Endodermal cell (in vitro differentiated cells): ENCODE data around the gene SLAMF1. TPM values are rescaled to one million over a fixed set of nuclear protein-coding genes. Genes with fewer than 3 reads are reported as not detected.
A peak's percentile ranks its signal among the peaks of the same experiment; 100 is the strongest.

ENCODE experiments used
- DNase-seq: peaks from one replicate; pipeline ENCODE4 v3.0.0-alpha.2; 2017
- H3K27ac ChIP-seq: 2 replicates; pipeline ENCODE4 v1.5.1; 2013; ENCODE audit warnings: mild to moderate bottlenecking, low read depth, low read length, moderate library complexity
- H3K27me3 ChIP-seq: 2 replicates; pipeline ENCODE4 v1.6.1; 2013; ENCODE audit warnings: mild to moderate bottlenecking, low read length, moderate library complexity; ENCODE audit not compliant: insufficient read depth, control insufficient read depth, poor library complexity, severe bottlenecking
- H3K36me3 ChIP-seq: 2 replicates; pipeline ENCODE4 v1.7.0; 2013; ENCODE audit warnings: mild to moderate bottlenecking, low read length, moderate library complexity; ENCODE audit not compliant: control insufficient read depth, insufficient read depth
- H3K4me1 ChIP-seq: one replicate; pipeline ENCODE4 v1.7.0; 2013; ENCODE audit warnings: low read length; ENCODE audit not compliant: control insufficient read depth, insufficient read depth
- H3K4me3 ChIP-seq: 2 replicates; pipeline ENCODE4 v1.5.1; 2013; ENCODE audit warnings: mild to moderate bottlenecking, low read length, moderate library complexity
- H3K9ac ChIP-seq: 2 replicates; pipeline ENCODE4 v1.6.1; 2013; ENCODE audit warnings: mild to moderate bottlenecking, low read length, moderate library complexity; ENCODE audit not compliant: poor library complexity, severe bottlenecking; ENCODE audit errors: extremely low read depth
- H3K9me3 ChIP-seq: 2 replicates; pipeline ENCODE4 v1.6.1; 2013; ENCODE audit warnings: mild to moderate bottlenecking, low read length, moderate library complexity; ENCODE audit not compliant: control insufficient read depth
- H3K27ac Mint-ChIP-seq: 2 replicates; pipeline ENCODE4 v1.8.0; 2020; ENCODE audit warnings: mixed read lengths
- H3K27me3 Mint-ChIP-seq: 2 replicates; pipeline ENCODE4 v1.8.0; 2021; ENCODE audit warnings: mild to moderate bottlenecking, mixed read lengths; ENCODE audit not compliant: insufficient read depth
- H3K36me3 Mint-ChIP-seq: 2 replicates; pipeline ENCODE4 v1.8.0; 2020; ENCODE audit warnings: low read depth, mixed read lengths
- H3K4me1 Mint-ChIP-seq: 2 replicates; pipeline ENCODE4 v1.8.0; 2020; ENCODE audit warnings: mixed read lengths
- H3K4me3 Mint-ChIP-seq: 2 replicates; pipeline ENCODE4 v1.8.0; 2020; ENCODE audit warnings: mild to moderate bottlenecking, moderate library complexity, mixed read lengths
- H3K9me3 Mint-ChIP-seq: 2 replicates; pipeline ENCODE4 v1.8.0; 2020; ENCODE audit warnings: mild to moderate bottlenecking, mixed read lengths
- WGBS, 2 experiments: methylation state at CpG; one replicate each; pipeline versions ENCODE4 v1.1.5 to v1.1.7; 2013; ENCODE audit warnings: missing lambda C conversion rate in 2 of 2, mixed read lengths in 1 of 2; ENCODE audit not compliant: insufficient coverage in 1 of 2, insufficient read length in 1 of 2; 5-methylcytosine and 5-hydroxymethylcytosine counted together
- total RNA-seq, 2 donors: library from RNA; stranded (reverse); fragmentation: NEBNext Ultra II Directional in 1 of 2; extraction: Animal tissue kit (Norgen Biotek cat#: 25700) in 1 of 2; gene quantifications; 2 replicates in 1 of 2; 3 replicates in 1 of 2; pipeline ENCODE4 v1.2.1, GENCODE V29; 2021
- TF ChIP-seq, protein P1 (sequence below): fragments of 200-600 bp; sonication (generic); conservative IDR thresholded peaks from 2 replicates; pipeline ENCODE4 v1.5.0; 2021; ENCODE audit warnings: antibody characterized with exemption, mild to moderate bottlenecking

Gene SLAMF1
- total RNA-seq, 2 donors from 2014 or later, result not detected

DNA sequence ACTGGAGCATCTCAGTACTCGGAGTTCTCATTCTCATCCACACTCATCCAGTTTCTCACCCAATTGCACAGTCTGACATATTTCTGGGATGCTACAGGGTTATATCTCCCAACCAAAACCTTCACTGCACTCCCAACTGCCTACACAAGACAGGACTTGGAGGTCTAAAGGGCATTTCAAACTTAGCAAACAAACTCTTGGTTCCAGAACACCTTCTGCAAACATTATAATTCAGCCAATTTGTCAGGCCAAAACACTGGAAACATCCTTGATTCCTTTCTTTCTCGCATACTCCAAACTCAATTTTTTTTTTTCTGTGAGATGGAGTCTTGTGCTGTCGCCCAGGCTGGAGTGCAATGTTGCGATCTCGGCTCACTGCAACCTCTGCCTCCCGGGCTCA, 7.9 kb downstream of the SLAMF1 start:
- 90 to 98% methylated on average over 6 of the region's 6 CpGs for WGBS, 2 experiments
- Histone ChIP-seq H3K27me3 (no peaks in the 10 kb centered on the region), H3K27ac (no peak overlapping the region), H3K36me3 (no peaks in the 10 kb centered on the region), H3K4me1 (peaks cover 15% of the 10 kb centered on the region), H3K9me3 (no peaks in the 10 kb centered on the region), H3K4me3 (no peak overlapping the region), H3K9ac (no peak overlapping the region)
- H3K36me3 Mint-ChIP-seq, result no peaks in the 10 kb centered on the region
- no peaks in the 10 kb centered on the region for H3K9me3 Mint-ChIP-seq
- no peak for DNase-seq
- TF ChIP-seq, protein P1, sequence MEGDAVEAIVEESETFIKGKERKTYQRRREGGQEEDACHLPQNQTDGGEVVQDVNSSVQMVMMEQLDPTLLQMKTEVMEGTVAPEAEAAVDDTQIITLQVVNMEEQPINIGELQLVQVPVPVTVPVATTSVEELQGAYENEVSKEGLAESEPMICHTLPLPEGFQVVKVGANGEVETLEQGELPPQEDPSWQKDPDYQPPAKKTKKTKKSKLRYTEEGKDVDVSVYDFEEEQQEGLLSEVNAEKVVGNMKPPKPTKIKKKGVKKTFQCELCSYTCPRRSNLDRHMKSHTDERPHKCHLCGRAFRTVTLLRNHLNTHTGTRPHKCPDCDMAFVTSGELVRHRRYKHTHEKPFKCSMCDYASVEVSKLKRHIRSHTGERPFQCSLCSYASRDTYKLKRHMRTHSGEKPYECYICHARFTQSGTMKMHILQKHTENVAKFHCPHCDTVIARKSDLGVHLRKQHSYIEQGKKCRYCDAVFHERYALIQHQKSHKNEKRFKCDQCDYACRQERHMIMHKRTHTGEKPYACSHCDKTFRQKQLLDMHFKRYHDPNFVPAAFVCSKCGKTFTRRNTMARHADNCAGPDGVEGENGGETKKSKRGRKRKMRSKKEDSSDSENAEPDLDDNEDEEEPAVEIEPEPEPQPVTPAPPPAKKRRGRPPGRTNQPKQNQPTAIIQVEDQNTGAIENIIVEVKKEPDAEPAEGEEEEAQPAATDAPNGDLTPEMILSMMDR, result no peak
- no peak overlapping the region for H3K27ac Mint-ChIP-seq
- peaks cover 46% of the 10 kb centered on the region for H3K4me1 Mint-ChIP-seq
- no peaks in the 10 kb centered on the region for H3K27me3 Mint-ChIP-seq
- H3K4me3 Mint-ChIP-seq, result no peak overlapping the region

DNA sequence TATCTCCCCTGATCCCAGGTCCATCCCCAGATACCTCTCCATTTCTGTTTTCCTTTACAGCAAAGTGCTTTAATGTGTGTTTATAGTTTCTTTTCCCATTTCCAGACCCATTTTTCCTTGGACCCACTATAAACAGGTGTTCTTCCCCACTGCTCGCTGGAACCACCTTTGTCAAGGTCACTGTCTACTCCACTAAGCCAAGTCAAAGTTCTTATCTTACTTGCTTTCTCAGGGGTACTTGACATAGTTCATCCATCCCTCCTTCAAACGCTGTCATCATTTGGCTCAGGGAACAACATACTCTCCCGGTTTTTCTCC, 8.3 kb downstream of the SLAMF1 start:
- Histone ChIP-seq H3K36me3 (no peaks in the 10 kb centered on the region), H3K27ac (no peak overlapping the region), H3K4me3 (no peak overlapping the region), H3K4me1 (peaks cover 15% of the 10 kb centered on the region), H3K27me3 (no peaks in the 10 kb centered on the region), H3K9ac (no peak overlapping the region), H3K9me3 (no peaks in the 10 kb centered on the region)
- DNase-seq, result no peak
- Mint-ChIP-seq H3K4me1 (peaks cover 46% of the 10 kb centered on the region), H3K36me3 (no peaks in the 10 kb centered on the region), H3K27me3 (no peaks in the 10 kb centered on the region), H3K27ac (peak overlapping the region; percentile 69), H3K4me3 (no peak overlapping the region), H3K9me3 (no peaks in the 10 kb centered on the region)
- TF ChIP-seq, protein P1, result no peak
- 93 to 100% methylated on average over 3 of the region's 3 CpGs for WGBS, 2 experiments

DNA sequence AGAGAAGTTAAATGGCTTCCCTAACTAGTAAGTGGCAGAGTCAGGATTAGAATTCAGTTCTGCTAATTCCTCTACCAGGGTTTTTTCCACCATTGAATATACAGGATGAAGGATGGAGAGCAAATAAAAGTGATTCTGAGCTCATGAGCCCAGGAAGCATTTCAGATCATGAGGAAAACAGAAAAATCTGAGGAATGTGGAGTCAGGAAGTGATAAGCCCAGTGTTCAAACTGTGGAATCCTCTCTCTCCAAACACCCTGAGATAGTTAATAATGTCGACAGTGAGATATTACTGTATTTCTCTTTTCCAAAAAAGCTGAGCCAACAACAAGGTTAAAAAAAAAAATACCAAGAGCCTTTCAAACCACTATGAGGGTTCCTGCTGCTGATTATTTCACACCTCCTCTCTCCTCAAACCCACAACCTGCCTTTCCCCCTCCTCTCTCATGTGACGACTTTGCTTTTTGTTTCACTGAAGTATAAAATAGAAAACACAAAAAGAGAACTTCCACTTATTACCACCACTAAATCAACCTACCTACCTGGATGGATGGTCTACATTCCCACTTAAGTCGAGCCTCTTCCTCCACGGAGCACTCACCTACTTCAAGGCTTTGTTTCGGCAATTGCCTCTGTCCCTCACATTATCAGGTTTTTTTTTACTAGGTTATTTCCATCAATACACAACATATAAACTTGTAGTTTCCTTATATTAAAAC, 8.9 kb downstream of the SLAMF1 start:
- Histone ChIP-seq H3K4me3 (no peak overlapping the region), H3K4me1 (peaks cover 12% of the 10 kb centered on the region), H3K9me3 (no peaks in the 10 kb centered on the region), H3K27ac (no peak overlapping the region), H3K9ac (no peak overlapping the region), H3K36me3 (no peaks in the 10 kb centered on the region), H3K27me3 (no peaks in the 10 kb centered on the region)
- Mint-ChIP-seq H3K4me3 (no peak overlapping the region), H3K27me3 (no peaks in the 10 kb centered on the region), H3K36me3 (no peaks in the 10 kb centered on the region), H3K9me3 (no peaks in the 10 kb centered on the region), H3K4me1 (peaks cover 43% of the 10 kb centered on the region), H3K27ac (peak overlapping the region; percentile 69)
- TF ChIP-seq, protein P1, result no peak
- WGBS, 2 experiments, result 79 to 80% methylated on average over 5 of the region's 5 CpGs
- DNase-seq, result no peak
